Choroid plexus epithelial cell (primary cell): Measurements from ENCODE around the gene LRRFIP2.

Experiments used
- DNase-seq: peaks from one replicate; pipeline ENCODE4 v3.0.0-alpha.2; 2010; ENCODE audit warnings: low read depth
- H3K4me3 ChIP-seq: 2 replicates; pipeline ENCODE4 v1.5.1; 2011; ENCODE audit warnings: low read depth, mild to moderate bottlenecking, control low read depth, low read length, moderate library complexity
- CTCF ChIP-seq: conservative IDR thresholded peaks from 2 replicates; pipeline ENCODE4 v1.5.1; 2011; ENCODE audit warnings: low read depth, mild to moderate bottlenecking, control low read depth, inconsistent platforms, low read length, moderate library complexity

Gene LRRFIP2

GRCh38 chr3:37075955-37076354 is 98.4 kb downstream of the LRRFIP2 start:
- no peak for DNase-seq
- TF ChIP-seq CTCF = no peak
- no peak overlapping the region for H3K4me3 ChIP-seq

- TF ChIP-seq CTCF = no peak
- DNase-seq = peak; percentile 88
- H3K4me3 ChIP-seq = no peak overlapping the region
Observed at GRCh38 chr3:37074178-37074577, 100.2 kb downstream of the LRRFIP2 start.

- DNase-seq = peak; percentile 96
- TF ChIP-seq CTCF = no peak
Observed at GRCh38 chr3:37072892-37073291, 101.5 kb downstream of the LRRFIP2 start.

GRCh38 chr3:37071921-37072320 is 102.5 kb downstream of the LRRFIP2 start:
- no peak for TF ChIP-seq CTCF
- H3K4me3 ChIP-seq = no peak overlapping the region
- peak; percentile 28 for DNase-seq

More at GRCh38 chr3:37072892-37073291, 101.5 kb downstream of the LRRFIP2 start:
- peak overlapping the region; percentile 31 for H3K4me3 ChIP-seq

DNA sequence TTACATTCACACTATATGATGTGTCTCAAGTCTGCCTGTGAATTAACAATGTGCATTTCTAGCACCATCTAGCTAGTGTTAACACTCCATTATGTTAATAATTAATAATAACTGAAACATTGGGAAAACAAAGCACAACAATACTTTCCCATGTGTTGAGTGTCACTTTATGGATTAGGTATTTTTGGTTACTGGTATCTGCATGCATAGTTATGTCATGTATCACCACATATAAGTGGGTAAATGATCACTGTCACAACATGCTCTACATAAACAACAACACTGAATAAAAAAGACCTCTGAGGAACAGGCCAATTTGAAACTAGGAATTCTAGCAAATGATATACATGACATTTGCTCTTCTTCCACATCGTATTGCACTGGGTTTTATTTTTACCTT is 106.4 kb downstream of the LRRFIP2 start:
- no peak overlapping the region for H3K4me3 ChIP-seq
- no peak for TF ChIP-seq CTCF
- no peak for DNase-seq

- TF ChIP-seq CTCF = no peak
- DNase-seq = no peak
- H3K4me3 ChIP-seq = no peak overlapping the region
Observed at GRCh38 chr3:37067577-37067976, 106.8 kb downstream of the LRRFIP2 start.

- peak; percentile 20 for DNase-seq
- H3K4me3 ChIP-seq = no peak overlapping the region
- TF ChIP-seq CTCF = no peak
Observed at GRCh38 chr3:37064747-37065146, 109.6 kb downstream of the LRRFIP2 start.
